Right lobe of liver (tissue), 6 donors: ENCODE results near the gene HAUS2. TPM values are rescaled to one million over a fixed set of nuclear protein-coding genes. Genes with fewer than 3 reads are reported as not detected.
"Not testable (repeated sequence)": the region's sequence is repeated elsewhere in the genome, so short reads cannot be mapped to it uniquely, and the experiment has no call there.

Experiments used
- ATAC-seq, 4 donors: fragments of 200-7000 bp; cut with Tn5 transposase; one replicate each; pipeline ENCODE4 v1.9.1; 2020; ENCODE audit warnings: mild to moderate bottlenecking in 4 of 4, moderate library complexity in 4 of 4
- DNase-seq, 3 donors: peaks; one replicate each; pipeline ENCODE4 v3.0.0-alpha.2; 2020
- H3K27ac ChIP-seq, 3 donors: fragments of 200-600 bp; one replicate each; pipeline ENCODE4 v1.8.0; 2022
- H3K27me3 ChIP-seq, 2 donors: fragments of 200-600 bp; one replicate each; pipeline ENCODE4 v1.8.0; 2022
- H3K36me3 ChIP-seq, 4 donors: fragments of 200-600 bp; sonication (generic) in 1 of 4; one replicate each; pipeline versions ENCODE4 v1.5.1 to v1.8.0; 2017 to 2022; ENCODE audit warnings: control low read depth in 1 of 4
- H3K4me1 ChIP-seq, 4 donors: fragments of 200-600 bp; sonication (generic) in 1 of 4; one replicate each; pipeline versions ENCODE4 v1.5.1 to v1.8.0; 2017 to 2022; ENCODE audit warnings: control low read depth in 1 of 4
- H3K4me3 ChIP-seq, 3 donors: fragments of 200-600 bp; one replicate each; pipeline ENCODE4 v1.8.0; 2022
- H3K9me3 ChIP-seq, 4 donors: fragments of 200-600 bp; sonication (generic) in 1 of 4; one replicate each; pipeline versions ENCODE4 v1.5.1 to v1.8.0; 2017 to 2022; ENCODE audit warnings: control low read depth in 1 of 4
- POLR2A ChIP-seq: fragments of 450-650 bp; IDR thresholded peaks from one replicate; pipeline ENCODE4 v1.6.1; 2017; ENCODE audit warnings: antibody characterized with exemption, mild to moderate bottlenecking
- WGBS: methylation state at CpG from one replicate; pipeline ENCODE4 v1.1.6; 2018; ENCODE audit warnings: low coverage, low lambda C conversion rate; ENCODE audit not compliant: insufficient coverage; ENCODE audit errors: missing lambda C conversion rate; 5-methylcytosine and 5-hydroxymethylcytosine counted together
- intact Hi-C, 2 donors: fragments of 100-400 bp; cut with DNase I; formaldehyde crosslinking; loops; one replicate each; pipeline versions ENCODE4 v1.11.2 to v1.14.1; 2022
- total RNA-seq, 6 experiments: library from RNA; depleted of rRNA in 2 of 6; stranded (reverse); fragments of >200 nt in 2 of 6; fragmentation: NEBNext Ultra II Directional in 3 of 6; extraction: Animal tissue kit (Norgen Biotek cat#: 25700) in 3 of 6; gene quantifications; one replicate each; pipeline versions ENCODE4 v1.1.0 to v1.2.4, GENCODE V29; 2016 to 2023
- TF ChIP-seq, protein P1 (sequence below), 4 donors: fragments of 200-600 bp in 3 of 4; fragments of 450-650 bp in 1 of 4; IDR thresholded peaks; one replicate each; pipeline versions ENCODE4 v1.5.1 to v1.8.0; 2016 to 2022; ENCODE audit warnings: antibody characterized with exemption in 4 of 4, mild to moderate bottlenecking in 2 of 4
- donor health status: DM: no; HTN: yes; CAD: no.
- donor health status: DM: no; HTN: no; CAD: no.
- donor health status: DM: no; HTN: no; CAD: no.
- donor health status: DM: no; HTN: yes; CAD: no.
- donor health status: DM: no; HTN: yes; CAD: no.

HAUS2 gene
- total RNA-seq, 6 experiments from 2014 or later: 5.8 to 19.5 (median 8.6) TPM

GRCh38 chr15:42553554-42553953, 4.9 kb downstream of the HAUS2 start:
- DNase-seq (no peak), ATAC-seq (no peak)
- Histone ChIP-seq H3K27ac (no peak overlapping the region), H3K9me3 (no peaks in the 10 kb centered on the region), H3K27me3 (no peaks in the 10 kb centered on the region), H3K36me3 (no peaks in the 10 kb centered on the region), H3K4me1 (peaks cover 0 to 8% (median 0%) of the 10 kb centered on the region in 4 donors), H3K4me3 (no peak overlapping the region)
- no peak for TF ChIP-seq POLR2A
- TF ChIP-seq, protein P1, sequence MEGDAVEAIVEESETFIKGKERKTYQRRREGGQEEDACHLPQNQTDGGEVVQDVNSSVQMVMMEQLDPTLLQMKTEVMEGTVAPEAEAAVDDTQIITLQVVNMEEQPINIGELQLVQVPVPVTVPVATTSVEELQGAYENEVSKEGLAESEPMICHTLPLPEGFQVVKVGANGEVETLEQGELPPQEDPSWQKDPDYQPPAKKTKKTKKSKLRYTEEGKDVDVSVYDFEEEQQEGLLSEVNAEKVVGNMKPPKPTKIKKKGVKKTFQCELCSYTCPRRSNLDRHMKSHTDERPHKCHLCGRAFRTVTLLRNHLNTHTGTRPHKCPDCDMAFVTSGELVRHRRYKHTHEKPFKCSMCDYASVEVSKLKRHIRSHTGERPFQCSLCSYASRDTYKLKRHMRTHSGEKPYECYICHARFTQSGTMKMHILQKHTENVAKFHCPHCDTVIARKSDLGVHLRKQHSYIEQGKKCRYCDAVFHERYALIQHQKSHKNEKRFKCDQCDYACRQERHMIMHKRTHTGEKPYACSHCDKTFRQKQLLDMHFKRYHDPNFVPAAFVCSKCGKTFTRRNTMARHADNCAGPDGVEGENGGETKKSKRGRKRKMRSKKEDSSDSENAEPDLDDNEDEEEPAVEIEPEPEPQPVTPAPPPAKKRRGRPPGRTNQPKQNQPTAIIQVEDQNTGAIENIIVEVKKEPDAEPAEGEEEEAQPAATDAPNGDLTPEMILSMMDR (IDR thresholded peaks at IDR 0.05): no peak
- intact Hi-C loops: no loop called here
- WGBS: 81% methylated on average over 1 of the region's 1 CpG

GRCh38 chr15:42556550-42557207, 8.0 kb downstream of the HAUS2 start:
- H3K27ac ChIP-seq, ATAC-seq, intact Hi-C loops, H3K4me3 ChIP-seq, H3K27me3 ChIP-seq, DNase-seq, H3K4me1 ChIP-seq, H3K9me3 ChIP-seq: not testable (repeated sequence)
- H3K36me3 ChIP-seq: peaks cover 0 to 10% (median 5%) of the 10 kb centered on the region in 4 donors
- 79% methylated on average over 11 of the region's 12 CpGs for WGBS

DNA sequence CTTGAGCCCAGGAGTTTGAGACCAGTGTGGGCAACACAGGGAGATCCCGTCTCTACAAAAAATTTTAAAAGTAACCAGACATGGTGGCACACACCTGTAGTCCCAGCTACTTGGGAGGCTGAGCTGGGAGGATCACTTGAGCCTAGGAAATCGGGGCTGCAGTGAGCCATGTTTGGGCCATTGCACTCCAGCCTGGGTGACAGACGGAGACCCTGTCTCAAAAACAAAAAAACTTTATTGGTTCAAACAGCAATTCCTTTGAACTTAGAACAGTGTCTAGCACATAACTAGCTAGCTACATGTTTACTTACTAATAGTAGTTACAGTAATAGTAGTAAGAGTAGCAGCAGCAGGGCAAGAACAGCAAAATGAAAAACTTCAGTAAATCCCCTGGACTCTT, 10.1 kb downstream of the HAUS2 start:
- Histone ChIP-seq H3K27ac (no peak overlapping the region), H3K4me3 (no peak overlapping the region), H3K27me3 (no peaks in the 10 kb centered on the region), H3K36me3 (peaks cover 0 to 21% (median 12%) of the 10 kb centered on the region in 4 donors), H3K9me3 (no peaks in the 10 kb centered on the region), H3K4me1 (no peaks in the 10 kb centered on the region)
- intact Hi-C loops: no loop called here
- DNase-seq: no peak
- no peak for TF ChIP-seq POLR2A
- TF ChIP-seq, protein P1 (IDR thresholded peaks at IDR 0.05): no peak
- WGBS: 100% methylated on average over 2 of the region's 3 CpGs
- ATAC-seq: no peak

GRCh38 chr15:42575188-42576039, 26.8 kb downstream of the HAUS2 start, which contains the start of gene STARD9:
Gene STARD9, plus strand, starts transcription at chr15:42575606. Its CDS starts 110 bp downstream, at chr15:42575716.
- TF ChIP-seq POLR2A: peak; percentile 39
- TF ChIP-seq, protein P1 (IDR thresholded peaks at IDR 0.05): no peak
- Histone ChIP-seq H3K36me3 (no peaks in the 10 kb centered on the region), H3K9me3 (no peaks in the 10 kb centered on the region), H3K27ac (peak within 1 kb of the TSS; percentile 44 to 66 (median 54)), H3K4me1 (no peaks in the 10 kb centered on the region), H3K4me3 (peak within 1 kb of the TSS; percentile 60 to 84 (median 66)), H3K27me3 (no peaks in the 10 kb centered on the region)
- WGBS: 0% methylated on average over 12 of the region's 95 CpGs
- peak; percentile 98 to 99 (median 99) for DNase-seq
- peak; percentile 96 to 98 (median 98) for ATAC-seq
- intact Hi-C loops: no loop called here
